Fibroblast of the aortic adventitia (primary cell): ENCODE data around the gene UGT2A3. TPM values are rescaled to one million over a fixed set of nuclear protein-coding genes. Genes with fewer than 3 reads are reported as not detected.

Source experiments
- DNase-seq: peaks from one replicate; pipeline ENCODE4 v3.0.0-alpha.2; 2010; ENCODE audit warnings: low read depth
- H3K4me3 ChIP-seq: 2 replicates; pipeline ENCODE4 v1.5.1; 2011; ENCODE audit warnings: low read depth, mild to moderate bottlenecking, control low read depth, low read length, moderate library complexity
- total RNA-seq: library from RNA; depleted of rRNA; stranded (reverse); fragments of >200 nt; gene quantifications from 2 replicates; pipeline ENCODE4 v1.2.3, GENCODE V29; 2012; ENCODE audit warnings: low replicate concordance
- TF ChIP-seq, protein P1 (sequence below): IDR thresholded peaks from 2 replicates; pipeline ENCODE4 v1.5.1; 2011; ENCODE audit warnings: mild to moderate bottlenecking, low read length, control low read depth, inconsistent platforms; ENCODE audit not compliant: insufficient read depth

The UGT2A3 gene
- total RNA-seq: not detected in 2 replicates

- no peak within 1 kb of the TSS for H3K4me3 ChIP-seq
- DNase-seq: no peak
- TF ChIP-seq, protein P1, sequence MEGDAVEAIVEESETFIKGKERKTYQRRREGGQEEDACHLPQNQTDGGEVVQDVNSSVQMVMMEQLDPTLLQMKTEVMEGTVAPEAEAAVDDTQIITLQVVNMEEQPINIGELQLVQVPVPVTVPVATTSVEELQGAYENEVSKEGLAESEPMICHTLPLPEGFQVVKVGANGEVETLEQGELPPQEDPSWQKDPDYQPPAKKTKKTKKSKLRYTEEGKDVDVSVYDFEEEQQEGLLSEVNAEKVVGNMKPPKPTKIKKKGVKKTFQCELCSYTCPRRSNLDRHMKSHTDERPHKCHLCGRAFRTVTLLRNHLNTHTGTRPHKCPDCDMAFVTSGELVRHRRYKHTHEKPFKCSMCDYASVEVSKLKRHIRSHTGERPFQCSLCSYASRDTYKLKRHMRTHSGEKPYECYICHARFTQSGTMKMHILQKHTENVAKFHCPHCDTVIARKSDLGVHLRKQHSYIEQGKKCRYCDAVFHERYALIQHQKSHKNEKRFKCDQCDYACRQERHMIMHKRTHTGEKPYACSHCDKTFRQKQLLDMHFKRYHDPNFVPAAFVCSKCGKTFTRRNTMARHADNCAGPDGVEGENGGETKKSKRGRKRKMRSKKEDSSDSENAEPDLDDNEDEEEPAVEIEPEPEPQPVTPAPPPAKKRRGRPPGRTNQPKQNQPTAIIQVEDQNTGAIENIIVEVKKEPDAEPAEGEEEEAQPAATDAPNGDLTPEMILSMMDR: no peak
Measured at GRCh38 chr4:68951078-68951805, at the start of gene UGT2A3. Gene UGT2A3 (minus strand): TSS chr4:68951804. CDS start chr4:68951760, 44 bp downstream.

- no peak overlapping the region for H3K4me3 ChIP-seq
- TF ChIP-seq, protein P1: no peak
- no peak for DNase-seq
Measured at GRCh38 chr4:68997040-68997439, 45.4 kb upstream of the UGT2A3 start.

- no peak overlapping the region for H3K4me3 ChIP-seq
- DNase-seq: no peak
- TF ChIP-seq, protein P1: no peak
Measured at GRCh38 chr4:68995292-68995691, 43.7 kb upstream of the UGT2A3 start.

DNA sequence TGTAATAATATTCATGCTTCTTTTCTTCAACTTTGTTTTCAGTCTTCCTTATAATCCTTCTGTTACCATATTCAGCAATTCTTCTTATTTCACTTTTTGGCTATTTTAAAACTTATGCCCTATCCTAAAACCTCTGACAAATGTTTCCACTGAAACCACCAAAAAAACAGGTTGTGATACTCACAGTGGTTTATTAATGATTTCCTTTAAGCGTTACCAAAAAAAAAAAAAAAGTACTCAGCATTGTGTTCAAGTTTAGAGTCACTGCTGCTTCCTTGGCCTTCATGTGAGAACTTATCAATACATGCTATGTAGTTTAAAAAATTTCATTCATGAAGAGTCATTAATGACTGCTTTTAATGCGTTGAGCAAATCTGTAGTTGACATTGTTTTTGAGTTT is 35.4 kb upstream of the UGT2A3 start:
- TF ChIP-seq, protein P1: no peak
- DNase-seq: no peak
- H3K4me3 ChIP-seq: no peak overlapping the region

GRCh38 chr4:68985442-68985841 is 33.8 kb upstream of the UGT2A3 start:
- H3K4me3 ChIP-seq: no peak overlapping the region
- TF ChIP-seq, protein P1: no peak
- no peak for DNase-seq

DNA sequence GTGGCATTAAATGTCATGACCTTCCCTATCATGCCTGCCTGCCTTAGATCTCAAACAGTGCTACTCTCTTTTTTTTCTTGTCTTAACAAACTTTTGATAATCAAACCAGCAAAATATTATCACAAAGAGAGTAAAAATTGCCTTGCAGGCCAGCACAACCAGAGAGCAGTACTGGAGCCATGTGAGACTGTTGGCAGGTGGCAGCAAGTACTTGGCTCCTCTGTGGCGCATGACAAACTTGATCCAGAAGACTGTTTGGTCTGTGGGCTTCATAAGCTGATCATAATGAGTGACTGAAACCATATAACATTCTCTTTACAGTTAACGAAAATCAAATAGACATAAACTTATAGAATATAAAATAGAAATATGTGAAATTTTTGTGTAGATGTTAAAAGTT is 33.3 kb upstream of the UGT2A3 start:
- no peak for DNase-seq
- TF ChIP-seq, protein P1: no peak
- H3K4me3 ChIP-seq: no peak overlapping the region

- TF ChIP-seq, protein P1: no peak
- H3K4me3 ChIP-seq: no peak overlapping the region
- DNase-seq: peak; percentile 6
Measured at GRCh38 chr4:68963374-68963773, 11.8 kb upstream of the UGT2A3 start.
